ENCODE results near the gene ATF3.
"Not testable (repeated sequence)": the region's sequence is repeated elsewhere in the genome, so short reads cannot be mapped to it uniquely, and the experiment has no call there.

Gene ATF3

DNA sequence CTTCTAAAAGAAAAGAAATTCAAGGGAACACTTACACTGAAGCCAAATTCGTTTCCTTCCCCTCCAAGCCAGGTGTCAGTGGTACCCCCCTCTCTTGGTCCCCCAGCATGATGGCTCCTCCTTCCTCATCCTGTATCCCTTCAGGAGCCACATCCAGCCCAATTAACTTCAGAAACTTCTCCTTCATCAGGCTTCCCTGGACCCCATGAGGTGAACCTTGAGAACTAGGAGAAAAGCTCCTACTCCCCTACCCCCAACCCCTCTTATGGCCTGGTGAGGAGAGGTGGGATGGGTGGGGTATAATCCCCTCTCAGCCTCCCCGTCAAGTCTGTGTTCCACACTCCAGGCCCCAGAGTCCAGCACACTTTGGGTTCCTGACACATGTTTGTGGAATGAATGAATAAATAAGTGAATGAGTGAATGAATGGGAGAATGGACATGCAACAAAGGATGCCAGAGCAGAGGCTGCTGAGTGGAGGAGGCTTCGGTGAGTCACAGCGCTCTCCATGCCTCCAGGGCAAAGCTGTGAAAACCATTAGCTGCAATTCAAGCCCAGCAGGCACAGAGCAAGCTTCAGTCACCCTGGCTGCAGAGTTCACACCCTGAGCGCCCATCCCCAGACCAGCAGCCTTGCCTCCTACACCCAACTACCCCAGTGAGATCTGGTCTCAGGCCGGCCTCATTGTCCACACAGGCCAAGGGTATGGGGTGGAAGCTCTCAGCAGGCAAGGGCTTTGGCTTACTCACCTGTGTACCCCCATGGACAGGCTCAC is 47.3 kb downstream of the ATF3 start:
- peak; percentile 26 for DNase-seq

DNA sequence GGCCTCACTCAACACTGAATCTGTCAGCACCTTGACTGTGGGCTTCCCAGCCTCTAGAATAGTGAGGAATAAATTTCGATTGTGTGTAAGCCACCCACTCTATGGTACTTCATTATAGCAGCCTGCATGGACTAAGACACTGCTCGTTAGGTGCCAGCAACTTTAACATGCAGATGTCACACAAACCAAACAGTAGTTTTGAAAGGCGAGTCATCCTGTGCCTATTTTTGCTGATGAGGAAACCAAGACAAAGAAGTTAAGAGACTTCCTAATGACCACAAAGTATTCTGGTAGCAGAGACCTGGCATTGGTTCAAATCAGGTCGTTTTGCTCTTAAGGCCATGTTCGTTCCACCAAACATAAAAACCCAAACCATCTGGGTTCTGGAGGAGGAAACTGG is 48.2 kb downstream of the ATF3 start:
- DNase-seq = no peak

DNA sequence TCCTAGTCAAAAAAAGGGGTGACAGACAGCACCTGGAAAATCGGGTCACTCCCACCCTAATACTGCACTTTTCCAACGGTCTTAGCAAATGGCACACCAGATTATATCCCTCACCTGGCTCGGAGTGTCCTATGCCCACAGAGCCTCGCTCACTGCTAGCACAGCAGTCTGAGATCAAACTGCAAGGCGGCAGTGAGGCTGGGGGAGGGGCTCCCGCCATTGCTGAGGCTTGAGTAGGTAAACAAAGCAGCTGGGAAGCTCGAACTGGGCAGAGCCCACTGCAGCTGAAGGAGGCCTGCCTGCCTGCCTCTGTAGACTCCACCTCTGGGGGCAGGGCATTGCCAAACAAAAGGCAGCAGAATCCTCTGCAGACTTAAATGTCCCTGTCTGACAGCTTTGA is 49.7 kb downstream of the ATF3 start:
- not testable (repeated sequence) for DNase-seq

DNA sequence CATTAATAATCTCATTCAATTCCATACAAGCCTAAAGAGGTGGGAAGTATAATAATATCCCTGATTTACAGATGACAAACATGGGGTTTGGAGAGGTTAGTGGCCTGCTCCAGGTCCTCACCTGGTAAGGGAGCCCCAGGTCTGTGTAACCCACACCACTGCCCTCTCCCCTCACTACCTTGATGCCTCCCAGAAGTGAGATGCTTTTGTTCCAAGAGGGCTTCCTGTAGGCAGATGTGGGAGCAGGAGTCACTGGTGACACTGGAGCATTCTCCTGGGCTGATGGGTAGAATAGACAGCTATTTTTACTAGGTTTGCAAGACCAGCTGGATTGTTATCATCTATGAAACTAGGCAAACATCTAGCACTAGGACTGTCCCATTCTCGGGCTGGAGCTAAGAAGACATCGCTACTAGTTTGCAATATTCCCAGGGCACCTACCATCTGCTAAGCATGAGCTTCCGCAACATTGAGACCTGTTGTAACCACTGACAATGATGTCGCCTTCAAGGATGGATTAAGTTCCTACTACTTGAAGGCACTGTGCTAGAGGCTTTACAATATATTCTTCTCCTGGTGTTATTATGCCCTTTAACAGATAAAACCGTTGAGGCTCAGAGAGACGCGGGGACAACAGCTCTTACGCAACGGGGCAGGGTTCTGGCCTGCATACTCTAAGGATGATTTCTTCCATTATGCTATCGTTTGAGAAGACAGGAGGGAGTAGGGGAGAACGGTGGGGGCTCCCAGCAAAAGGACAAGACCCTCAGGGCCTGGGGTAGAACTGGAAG is 56.0 kb downstream of the ATF3 start:
- peak; percentile 30 for DNase-seq

DNA sequence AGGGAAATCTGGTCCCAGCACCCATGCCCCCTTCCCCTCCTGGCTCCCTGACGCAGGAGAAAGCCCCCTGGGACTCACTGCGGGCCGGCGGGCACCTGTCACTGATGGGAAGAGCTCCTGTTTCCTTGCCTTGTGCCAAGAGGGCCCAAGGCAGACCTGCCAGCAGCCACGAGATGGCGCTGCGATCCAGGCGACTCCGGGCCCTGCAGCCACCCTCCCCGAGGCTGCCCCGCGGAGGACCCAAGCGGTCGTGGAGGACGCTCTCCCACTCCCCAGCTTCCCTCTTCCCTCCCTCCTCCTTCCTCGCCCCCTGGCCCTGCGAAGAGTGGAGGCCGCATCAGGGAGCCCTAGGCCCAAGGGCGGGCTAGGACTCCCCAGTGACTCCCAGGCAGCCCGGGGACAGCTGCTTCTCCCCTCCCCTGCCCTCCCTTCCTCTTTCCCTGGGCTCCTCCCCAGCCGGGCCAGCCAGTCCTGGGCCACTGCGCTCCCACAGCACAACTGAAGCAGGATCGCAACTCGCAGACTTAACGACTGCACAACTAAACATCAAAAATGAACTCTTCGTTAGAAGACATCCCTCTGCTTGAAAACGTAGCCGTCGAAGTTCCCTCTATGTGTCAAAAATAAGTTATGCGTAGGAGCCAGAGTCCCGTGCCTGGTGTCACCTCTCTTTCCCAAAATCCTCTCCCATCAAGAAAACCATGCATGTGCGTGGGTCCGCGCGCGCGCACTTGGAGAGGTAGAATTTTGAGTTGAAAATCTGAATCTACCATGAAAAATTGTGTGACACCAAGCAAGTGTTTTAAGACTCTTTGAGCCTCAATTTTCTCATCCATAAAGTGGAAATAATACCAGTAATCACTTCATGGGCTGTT is 56.9 kb downstream of the ATF3 start:
- DNase-seq = peak; percentile 89

DNA sequence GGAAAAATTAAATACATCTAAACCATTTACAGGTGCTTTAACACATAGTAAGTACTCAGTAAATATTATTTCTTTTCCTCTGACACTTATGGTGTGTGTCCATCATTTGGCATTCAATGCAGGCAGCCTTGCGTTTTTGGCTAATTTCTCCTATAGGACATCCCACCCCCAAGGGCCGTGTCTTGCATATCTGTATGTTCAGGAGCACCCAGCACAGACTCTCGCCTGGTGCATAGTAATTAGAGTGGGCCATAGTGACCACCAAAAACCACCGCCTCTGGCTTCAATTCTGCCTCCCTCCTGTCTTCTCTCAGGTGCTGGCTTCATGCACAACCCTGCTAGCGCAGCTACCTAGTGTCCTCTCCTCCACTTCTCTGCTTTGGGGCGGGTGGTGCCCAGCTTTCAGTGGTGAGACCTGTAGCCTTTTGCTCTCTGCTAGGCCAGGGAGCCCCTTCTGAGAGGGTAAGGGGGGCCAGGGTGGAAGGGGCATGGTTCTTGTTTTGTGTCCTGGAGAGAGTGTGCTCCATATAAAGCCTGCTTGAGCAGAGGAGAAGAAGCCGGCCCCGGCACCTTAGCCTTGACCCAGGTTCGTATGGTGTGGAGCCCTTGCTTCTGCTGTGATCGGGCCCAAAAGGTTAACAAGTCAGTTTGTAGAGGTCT is 57.7 kb downstream of the ATF3 start:
- peak; percentile 43 for DNase-seq

DNA sequence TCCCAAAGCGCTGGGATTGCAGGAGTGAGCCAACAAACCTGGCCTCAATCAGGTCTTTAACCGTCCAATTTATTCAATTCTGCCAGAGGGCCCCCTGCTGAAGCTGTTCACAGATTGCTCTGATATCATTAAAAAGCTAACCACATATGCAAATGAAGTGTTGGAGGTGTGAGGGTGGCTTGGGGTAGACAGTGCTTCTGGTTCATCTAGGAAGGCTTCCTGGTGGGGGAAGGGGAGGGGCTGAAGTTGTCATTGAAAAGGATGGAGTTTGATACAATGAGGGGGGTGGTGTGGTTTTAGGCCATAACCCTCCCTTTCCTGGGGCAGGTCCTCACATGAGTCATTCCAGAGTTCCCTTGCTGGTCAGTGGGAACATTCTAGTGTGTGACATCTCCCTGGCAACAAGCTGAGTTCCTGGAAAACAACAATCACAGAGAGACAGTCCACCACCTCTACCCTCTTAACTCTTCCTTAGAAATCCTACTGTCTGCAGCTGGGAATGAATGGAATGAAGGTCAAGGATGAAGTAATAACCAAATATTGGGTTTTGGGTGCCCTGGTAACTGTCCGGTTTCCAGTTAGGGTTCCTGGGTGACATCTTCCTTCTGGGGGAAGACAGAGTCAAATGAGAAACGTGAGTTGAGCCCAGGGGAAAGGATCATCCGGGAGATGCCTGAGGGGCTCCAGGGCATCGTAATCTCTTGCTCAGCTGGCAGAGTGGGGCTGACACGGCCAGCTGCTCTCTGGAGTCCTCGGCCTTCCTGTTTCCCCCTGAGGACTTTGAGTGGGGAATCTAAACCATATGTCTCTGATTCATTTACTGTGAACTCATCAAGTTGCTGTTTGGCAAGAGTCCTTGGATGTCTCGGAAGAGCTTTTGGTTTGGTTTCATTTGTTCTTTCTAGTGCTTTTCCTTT is 58.9 kb downstream of the ATF3 start:
- peak; percentile 73 for DNase-seq

DNA sequence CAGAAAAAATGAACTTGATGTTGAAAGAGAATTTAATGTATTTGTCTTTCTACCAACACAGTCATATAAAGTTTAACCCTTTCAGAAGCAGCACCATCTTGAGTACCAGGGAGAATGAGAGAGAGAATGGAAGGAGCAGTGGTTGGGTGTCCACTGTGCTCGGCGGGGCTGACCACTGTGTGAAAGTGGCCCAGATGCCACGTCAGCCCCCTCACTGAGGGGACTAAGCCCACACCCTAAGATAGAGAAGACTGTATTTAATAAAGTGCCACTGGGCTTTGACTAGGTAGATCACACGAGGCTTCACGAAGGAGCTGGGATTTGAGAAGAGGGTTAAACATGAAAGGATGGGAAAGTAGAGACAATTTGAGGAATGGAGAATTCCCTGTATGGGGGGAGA is 59.9 kb downstream of the ATF3 start:
- no peak for DNase-seq

DNA sequence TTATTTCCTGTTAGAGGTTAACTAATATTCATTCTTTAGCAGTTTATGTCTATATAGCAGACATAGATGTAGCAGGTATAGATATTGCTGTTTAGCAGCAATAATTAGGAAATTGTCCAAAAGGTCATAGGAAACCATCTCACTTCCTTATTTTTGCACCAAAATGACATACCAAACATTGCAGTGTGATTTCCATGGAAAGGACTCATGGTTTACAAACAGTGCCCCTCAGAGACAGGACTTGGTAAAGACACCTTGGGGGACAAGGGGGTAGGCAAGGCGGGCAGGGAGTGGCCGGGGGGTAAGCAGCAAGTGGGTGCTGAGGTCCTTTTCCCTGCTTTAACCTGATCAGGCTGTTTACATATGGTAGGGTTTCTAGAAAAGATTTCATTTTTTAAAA is 60.5 kb downstream of the ATF3 start:
- DNase-seq = peak; percentile 36

DNA sequence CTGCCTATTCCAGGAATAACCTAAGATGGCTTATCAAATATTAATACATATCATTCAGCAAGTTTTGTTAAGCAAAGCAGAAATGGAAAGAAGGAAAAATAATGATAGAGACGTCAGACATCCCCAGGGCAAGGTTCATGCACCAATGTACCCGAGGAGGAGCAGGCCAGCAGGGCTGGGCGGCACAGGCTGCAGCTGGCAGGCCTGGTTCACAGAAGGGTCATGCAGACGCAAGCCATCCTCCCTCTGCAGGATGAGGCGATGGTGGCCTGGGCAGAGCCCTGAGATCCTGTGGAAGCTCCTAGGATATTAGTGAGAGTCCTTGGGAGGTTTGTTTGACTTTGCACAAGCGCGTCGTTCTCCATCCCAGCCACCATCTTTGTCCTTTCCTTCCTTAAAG is 61.0 kb downstream of the ATF3 start:
- peak; percentile 45 for DNase-seq

DNA sequence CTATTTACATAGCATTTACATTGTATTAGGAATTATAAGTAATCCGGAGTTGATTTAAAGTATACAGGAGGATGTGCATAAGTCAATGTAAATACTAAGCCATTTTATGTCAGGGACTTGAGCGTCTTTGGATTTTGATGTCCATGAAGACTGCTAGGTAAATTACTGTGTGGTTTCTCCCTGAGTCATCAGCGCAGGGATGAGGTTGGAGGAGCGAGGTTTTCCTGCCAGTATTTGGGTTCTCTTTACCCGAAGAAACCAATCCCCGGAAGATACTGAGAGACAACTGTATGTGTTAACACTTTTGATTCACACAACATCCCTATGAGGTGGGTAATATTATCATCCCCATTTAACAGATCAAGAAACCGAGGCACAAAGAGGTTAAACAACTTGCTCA is 61.7 kb downstream of the ATF3 start:
- no peak for DNase-seq
